Fibroblast of lung (primary cell): Measurements from ENCODE around the gene GLOD5. TPM values are rescaled to one million over a fixed set of nuclear protein-coding genes. Genes with fewer than 3 reads are reported as not detected.

Experiments used
- DNase-seq, 2 donors: peaks; one replicate each; pipeline versions ENCODE4 v3.0.0 to v3.0.0-alpha.2; 2010; ENCODE audit warnings: low read depth in 2 of 2
- H2AFZ ChIP-seq: 2 replicates; pipeline ENCODE4 v1.5.1; 2012; ENCODE audit warnings: low read length, control low read depth, inconsistent platforms
- H3K27ac ChIP-seq: 2 replicates; pipeline ENCODE4 v1.5.1; 2011; ENCODE audit warnings: low read length, control low read depth; ENCODE audit not compliant: insufficient read depth
- H3K27me3 ChIP-seq: 2 replicates; pipeline ENCODE4 v1.5.1; 2011; ENCODE audit warnings: mild to moderate bottlenecking, low read length; ENCODE audit not compliant: control insufficient read depth, insufficient read depth
- H3K36me3 ChIP-seq: 2 replicates; pipeline ENCODE4 v1.5.1; 2011; ENCODE audit warnings: low read length; ENCODE audit not compliant: control insufficient read depth, insufficient read depth
- H3K4me1 ChIP-seq: 2 replicates; pipeline ENCODE4 v1.5.1; 2011; ENCODE audit warnings: low read length; ENCODE audit not compliant: control insufficient read depth, insufficient read depth; ENCODE audit errors: extremely low read depth
- H3K4me2 ChIP-seq: 2 replicates; pipeline ENCODE4 v1.5.1; 2011; ENCODE audit warnings: low read length, control low read depth; ENCODE audit not compliant: insufficient read depth; ENCODE audit errors: extremely low read depth
- H3K4me3 ChIP-seq, 4 experiments: fragments of 200-600 bp in 1 of 4; sonication (generic) in 1 of 4; replicated peaks in 1 of 4; 2 replicates each; pipeline ENCODE4 v1.5.1; 2011 to 2016; ENCODE audit warnings: low read length in 4 of 4, low read depth in 3 of 4, mild to moderate bottlenecking in 3 of 4, control low read depth in 2 of 4, inconsistent platforms in 1 of 4, mixed read lengths in 1 of 4; ENCODE audit not compliant: insufficient read depth in 1 of 4; ENCODE audit errors: control extremely low read depth in 1 of 4
- H3K79me2 ChIP-seq: 2 replicates; pipeline ENCODE4 v1.5.1; 2012; ENCODE audit warnings: mild to moderate bottlenecking, low read length, inconsistent platforms; ENCODE audit not compliant: control insufficient read depth, insufficient read depth
- H3K9ac ChIP-seq: 2 replicates; pipeline ENCODE4 v1.5.1; 2011; ENCODE audit warnings: mild to moderate bottlenecking, low read length, control low read depth; ENCODE audit not compliant: insufficient read depth
- H3K9me3 ChIP-seq: 2 replicates; pipeline ENCODE4 v1.5.1; 2012; ENCODE audit warnings: low read depth, low read length; ENCODE audit not compliant: control insufficient read depth, insufficient read depth
- H4K20me1 ChIP-seq: 2 replicates; pipeline ENCODE4 v1.5.1; 2011; ENCODE audit warnings: low read length; ENCODE audit not compliant: control insufficient read depth, insufficient read depth; ENCODE audit errors: extremely low read depth
- EZH2 ChIP-seq: IDR thresholded peaks from 2 replicates; pipeline ENCODE4 v1.5.1; 2012; ENCODE audit warnings: low read length, control low read depth, mild to moderate bottlenecking; ENCODE audit errors: missing control alignments
- polyA plus RNA-seq, 2 donors: library from polyadenylated mRNA; depleted of rRNA in 1 of 2; stranded (reverse) in 1 of 2; unstranded in 1 of 2; fragments of >200 nt; gene quantifications; 2 replicates each; pipeline ENCODE4 v1.2.1, GENCODE V29; 2011 to 2012; ENCODE audit warnings: missing spikeins in 1 of 2
- total RNA-seq: library from RNA; depleted of rRNA; stranded (reverse); fragments of >200 nt; gene quantifications from 2 replicates; pipeline ENCODE4 v1.2.1, GENCODE V29; 2014
- TF ChIP-seq, protein P1 (sequence below), 2 donors: IDR thresholded peaks in 1 of 2; conservative IDR thresholded peaks in 1 of 2; 1 replicate in 1 of 2; 2 replicates in 1 of 2; pipeline ENCODE4 v1.5.1; 2011 to 2012; ENCODE audit warnings: low read length in 2 of 2, control low read depth in 1 of 2, inconsistent platforms in 1 of 2, low read depth in 1 of 2, mild to moderate bottlenecking in 1 of 2

GLOD5 gene
- total and polyA plus RNA-seq, 2 donors (not counting 1 experiment from before 2014, with no cell fraction given): not detected

DNA sequence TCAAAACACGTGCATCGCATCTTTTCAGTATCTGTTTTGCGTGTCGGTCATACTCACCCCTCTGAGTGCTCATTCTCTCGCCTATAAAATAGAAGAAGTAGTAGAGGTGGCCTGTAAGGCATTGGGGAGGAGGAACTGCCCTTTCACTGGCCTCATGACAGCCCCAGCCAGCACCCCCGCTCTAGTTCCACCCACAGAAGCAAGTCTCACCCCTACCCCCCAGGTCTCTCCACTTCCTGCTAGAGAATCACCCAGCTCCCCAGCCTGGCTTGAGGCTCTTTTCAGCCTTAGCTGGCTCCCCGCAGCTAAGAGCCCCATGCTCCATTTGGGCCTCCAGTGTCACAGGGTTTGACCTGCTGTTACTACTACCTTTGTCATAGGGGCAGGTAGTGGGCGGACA is 52.1 kb downstream of the GLOD5 start:
- Histone ChIP-seq H3K27ac (no peak overlapping the region), H3K79me2 (no peaks in the 10 kb centered on the region), H3K4me3 (no peak overlapping the region), H4K20me1 (no peaks in the 10 kb centered on the region), H3K27me3 (no peaks in the 10 kb centered on the region), H3K9me3 (no peaks in the 10 kb centered on the region), H3K4me1 (no peaks in the 10 kb centered on the region), H3K36me3 (no peaks in the 10 kb centered on the region), H3K9ac (no peak overlapping the region), H2AFZ (no peak overlapping the region), H3K4me2 (no peak overlapping the region)
- TF ChIP-seq EZH2: no peak
- TF ChIP-seq, protein P1, sequence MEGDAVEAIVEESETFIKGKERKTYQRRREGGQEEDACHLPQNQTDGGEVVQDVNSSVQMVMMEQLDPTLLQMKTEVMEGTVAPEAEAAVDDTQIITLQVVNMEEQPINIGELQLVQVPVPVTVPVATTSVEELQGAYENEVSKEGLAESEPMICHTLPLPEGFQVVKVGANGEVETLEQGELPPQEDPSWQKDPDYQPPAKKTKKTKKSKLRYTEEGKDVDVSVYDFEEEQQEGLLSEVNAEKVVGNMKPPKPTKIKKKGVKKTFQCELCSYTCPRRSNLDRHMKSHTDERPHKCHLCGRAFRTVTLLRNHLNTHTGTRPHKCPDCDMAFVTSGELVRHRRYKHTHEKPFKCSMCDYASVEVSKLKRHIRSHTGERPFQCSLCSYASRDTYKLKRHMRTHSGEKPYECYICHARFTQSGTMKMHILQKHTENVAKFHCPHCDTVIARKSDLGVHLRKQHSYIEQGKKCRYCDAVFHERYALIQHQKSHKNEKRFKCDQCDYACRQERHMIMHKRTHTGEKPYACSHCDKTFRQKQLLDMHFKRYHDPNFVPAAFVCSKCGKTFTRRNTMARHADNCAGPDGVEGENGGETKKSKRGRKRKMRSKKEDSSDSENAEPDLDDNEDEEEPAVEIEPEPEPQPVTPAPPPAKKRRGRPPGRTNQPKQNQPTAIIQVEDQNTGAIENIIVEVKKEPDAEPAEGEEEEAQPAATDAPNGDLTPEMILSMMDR (conservative IDR thresholded peaks at IDR 0.05 in 1 of 2, IDR thresholded peaks at IDR 0.05 in 1 of 2; ENCODE audit: low read depth in 1 of 2, low read length in 2 of 2): no peak
- no peak for DNase-seq

DNA sequence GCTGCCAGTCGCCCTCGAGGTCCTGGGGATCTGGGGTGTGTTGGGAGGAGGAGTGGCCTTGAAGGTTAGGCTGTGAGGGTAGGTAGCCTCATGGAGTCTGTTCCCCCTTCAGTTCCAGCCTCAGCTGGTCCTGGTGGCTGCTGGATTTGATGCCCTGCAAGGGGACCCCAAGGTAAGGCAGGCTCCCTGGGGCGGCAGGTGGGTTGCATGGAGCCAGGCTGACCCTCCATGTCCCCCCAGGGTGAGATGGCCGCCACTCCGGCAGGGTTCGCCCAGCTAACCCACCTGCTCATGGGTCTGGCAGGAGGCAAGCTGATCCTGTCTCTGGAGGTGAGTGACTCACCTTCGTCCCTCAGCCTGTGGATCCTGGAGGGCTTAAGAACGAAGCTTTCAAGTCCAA is 53.2 kb downstream of the GLOD5 start:
- Histone ChIP-seq H2AFZ (no peak overlapping the region), H3K9me3 (no peaks in the 10 kb centered on the region), H3K4me1 (no peaks in the 10 kb centered on the region), H4K20me1 (no peaks in the 10 kb centered on the region), H3K36me3 (no peaks in the 10 kb centered on the region), H3K4me3 (no peak overlapping the region), H3K27ac (no peak overlapping the region), H3K4me2 (no peak overlapping the region), H3K9ac (no peak overlapping the region), H3K79me2 (no peaks in the 10 kb centered on the region), H3K27me3 (no peaks in the 10 kb centered on the region)
- TF ChIP-seq EZH2: no peak
- TF ChIP-seq, protein P1 (conservative IDR thresholded peaks at IDR 0.05 in 1 of 2, IDR thresholded peaks at IDR 0.05 in 1 of 2; ENCODE audit: low read depth in 1 of 2, low read length in 2 of 2): no peak
- DNase-seq: no peak

DNA sequence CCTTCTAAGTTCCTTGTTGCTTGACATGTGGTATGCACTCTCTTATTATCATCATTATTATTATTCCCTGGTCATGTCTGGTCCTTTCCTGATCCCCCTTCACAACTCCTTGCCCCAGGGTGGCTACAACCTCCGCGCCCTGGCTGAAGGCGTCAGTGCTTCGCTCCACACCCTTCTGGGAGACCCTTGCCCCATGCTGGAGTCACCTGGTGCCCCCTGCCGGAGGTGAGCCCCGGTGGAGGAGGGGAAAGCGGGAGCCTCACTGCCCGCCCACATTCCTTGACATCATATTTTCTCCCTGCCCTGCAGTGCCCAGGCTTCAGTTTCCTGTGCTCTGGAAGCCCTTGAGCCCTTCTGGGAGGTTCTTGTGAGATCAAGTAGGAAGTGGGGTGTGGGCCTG is 53.7 kb downstream of the GLOD5 start:
- no peaks in the 10 kb centered on the region for H3K36me3 ChIP-seq
- H2AFZ ChIP-seq: no peak overlapping the region
- no peak overlapping the region for H3K4me3 ChIP-seq
- H3K27ac ChIP-seq: no peak overlapping the region
- no peaks in the 10 kb centered on the region for H3K79me2 ChIP-seq
- no peak for DNase-seq
- H3K9me3 ChIP-seq: no peaks in the 10 kb centered on the region
- no peaks in the 10 kb centered on the region for H3K27me3 ChIP-seq
- no peaks in the 10 kb centered on the region for H3K4me1 ChIP-seq
- no peaks in the 10 kb centered on the region for H4K20me1 ChIP-seq
- no peak overlapping the region for H3K9ac ChIP-seq
- TF ChIP-seq, protein P1 (conservative IDR thresholded peaks at IDR 0.05 in 1 of 2, IDR thresholded peaks at IDR 0.05 in 1 of 2; ENCODE audit: low read depth in 1 of 2, low read length in 2 of 2): no peak
- no peak for TF ChIP-seq EZH2
- H3K4me2 ChIP-seq: no peak overlapping the region
